ENCODE data around the gene ARHGAP6. TPM values are rescaled to one million over a fixed set of nuclear protein-coding genes. Genes with fewer than 3 reads are reported as not detected.
A peak's percentile ranks its signal among the peaks of the same experiment; 100 is the strongest.
"Not testable (repeated sequence)": the region's sequence is repeated elsewhere in the genome, so short reads cannot be mapped to it uniquely, and the experiment has no call there.

Gene ARHGAP6
- total and polyA plus RNA-seq, 7 donors: 1.8 to 20.6 (median 6.4) TPM

DNA sequence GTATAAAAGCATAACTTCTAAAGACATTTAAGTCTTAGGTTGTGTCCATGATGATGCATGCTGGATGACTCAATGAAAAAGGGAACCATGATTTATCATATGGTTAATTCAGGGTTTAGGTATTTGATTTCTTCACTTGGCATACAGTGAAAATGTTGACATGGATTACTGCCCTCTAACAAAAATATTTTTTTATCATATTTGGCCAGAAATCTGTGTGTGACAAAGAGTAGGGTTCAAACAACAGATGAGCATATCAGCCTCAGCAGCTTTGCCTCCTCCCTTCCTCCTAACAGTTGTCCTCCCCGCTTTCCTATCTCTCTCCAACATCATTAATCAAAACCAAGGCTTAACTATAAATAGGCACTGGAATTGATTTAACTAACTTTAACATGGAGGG lies 46.3 kb downstream of the ARHGAP6 start:
- WGBS, 3 donors: 19 to 36% (median 30%) methylated on average over 1 of the region's 1 CpG
- Histone ChIP-seq H3K36me3 (ENCODE audit: insufficient read depth in 1 of 2, low read depth in 1 of 2) (no peaks in the 10 kb centered on the region), H3K27me3 (ENCODE audit: insufficient read depth in 3 of 3, low read length in 2 of 3) (no peaks in the 10 kb centered on the region), H3K4me1 (no peaks in the 10 kb centered on the region), H3K27ac (no peak overlapping the region), H3K4me3 (no peak overlapping the region), H3K9me3 (no peaks in the 10 kb centered on the region)
- TF ChIP-seq, protein P1, sequence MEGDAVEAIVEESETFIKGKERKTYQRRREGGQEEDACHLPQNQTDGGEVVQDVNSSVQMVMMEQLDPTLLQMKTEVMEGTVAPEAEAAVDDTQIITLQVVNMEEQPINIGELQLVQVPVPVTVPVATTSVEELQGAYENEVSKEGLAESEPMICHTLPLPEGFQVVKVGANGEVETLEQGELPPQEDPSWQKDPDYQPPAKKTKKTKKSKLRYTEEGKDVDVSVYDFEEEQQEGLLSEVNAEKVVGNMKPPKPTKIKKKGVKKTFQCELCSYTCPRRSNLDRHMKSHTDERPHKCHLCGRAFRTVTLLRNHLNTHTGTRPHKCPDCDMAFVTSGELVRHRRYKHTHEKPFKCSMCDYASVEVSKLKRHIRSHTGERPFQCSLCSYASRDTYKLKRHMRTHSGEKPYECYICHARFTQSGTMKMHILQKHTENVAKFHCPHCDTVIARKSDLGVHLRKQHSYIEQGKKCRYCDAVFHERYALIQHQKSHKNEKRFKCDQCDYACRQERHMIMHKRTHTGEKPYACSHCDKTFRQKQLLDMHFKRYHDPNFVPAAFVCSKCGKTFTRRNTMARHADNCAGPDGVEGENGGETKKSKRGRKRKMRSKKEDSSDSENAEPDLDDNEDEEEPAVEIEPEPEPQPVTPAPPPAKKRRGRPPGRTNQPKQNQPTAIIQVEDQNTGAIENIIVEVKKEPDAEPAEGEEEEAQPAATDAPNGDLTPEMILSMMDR (IDR thresholded peaks at IDR 0.05): no peak
- intact Hi-C loops (cut with DNase I): no loop called here
- ATAC-seq: peak in 1 of 4 donors; percentile 49
- DNase-seq: no peak

DNA sequence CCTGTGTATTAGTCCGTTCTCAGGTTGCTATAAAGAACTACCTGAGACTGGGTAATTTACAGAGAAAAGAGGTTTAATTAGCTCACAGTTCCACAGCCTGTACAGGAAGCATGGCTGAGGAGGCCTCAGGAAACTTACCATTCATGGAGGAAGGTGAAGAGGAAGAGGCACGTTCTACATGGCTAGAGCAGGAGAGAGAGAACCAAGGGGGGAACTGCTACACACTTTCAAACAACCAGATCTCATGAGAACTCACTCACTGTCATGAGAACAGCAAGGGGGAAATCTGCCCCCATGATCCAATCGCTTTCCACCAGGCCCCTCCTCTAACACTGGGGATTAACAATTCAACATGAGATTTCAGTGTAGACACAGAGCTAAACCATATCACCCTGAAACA lies 51.5 kb downstream of the ARHGAP6 start:
- H3K9me3 ChIP-seq; H3K27me3 ChIP-seq (ENCODE audit: insufficient read depth in 3 of 3, low read length in 2 of 3); DNase-seq; intact Hi-C loops (cut with DNase I); H3K4me1 ChIP-seq; H3K27ac ChIP-seq; ATAC-seq; H3K36me3 ChIP-seq (ENCODE audit: insufficient read depth in 1 of 2, low read depth in 1 of 2); H3K4me3 ChIP-seq: not testable (repeated sequence)
- WGBS, 3 donors: 70 to 89% (median 82%) methylated on average over 3 of the region's 3 CpGs

- TF ChIP-seq, protein P1 (IDR thresholded peaks at IDR 0.05): no peak
- Histone ChIP-seq H3K4me3 (no peak overlapping the region), H3K9me3 (no peaks in the 10 kb centered on the region), H3K36me3 (ENCODE audit: insufficient read depth in 1 of 2, low read depth in 1 of 2) (no peaks in the 10 kb centered on the region), H3K4me1 (no peaks in the 10 kb centered on the region), H3K27me3 (ENCODE audit: insufficient read depth in 3 of 3, low read length in 2 of 3) (no peaks in the 10 kb centered on the region), H3K27ac (no peak overlapping the region)
- 26 to 78% (median 56%) methylated on average over 1 of the region's 1 CpG for WGBS, 3 donors
- ATAC-seq (no peak), DNase-seq (no peak)
- intact Hi-C loops (cut with DNase I): no loop called here
Measured at GRCh38 chrX:11611965-11612364, 53.8 kb downstream of the ARHGAP6 start.

- intact Hi-C loops (cut with DNase I): no loop called here
- H3K4me1 ChIP-seq: no peaks in the 10 kb centered on the region
- 45 to 75% (median 64%) methylated on average over 1 of the region's 1 CpG for WGBS, 3 donors
- no peaks in the 10 kb centered on the region for H3K9me3 ChIP-seq
- no peak for ATAC-seq
- no peak overlapping the region for H3K4me3 ChIP-seq
- DNase-seq: no peak
- no peaks in the 10 kb centered on the region for H3K27me3 ChIP-seq (ENCODE audit: insufficient read depth in 3 of 3, low read length in 2 of 3)
- H3K36me3 ChIP-seq (ENCODE audit: insufficient read depth in 1 of 2, low read depth in 1 of 2): no peaks in the 10 kb centered on the region
- H3K27ac ChIP-seq: no peak overlapping the region
- TF ChIP-seq, protein P1 (IDR thresholded peaks at IDR 0.05): no peak
Measured at GRCh38 chrX:11611161-11611560, 54.6 kb downstream of the ARHGAP6 start.

GRCh38 chrX:11609109-11609508 lies 56.6 kb downstream of the ARHGAP6 start:
- Histone ChIP-seq H3K36me3 (ENCODE audit: insufficient read depth in 1 of 2, low read depth in 1 of 2) (no peaks in the 10 kb centered on the region), H3K4me3 (no peak overlapping the region), H3K27ac (no peak overlapping the region), H3K4me1 (no peaks in the 10 kb centered on the region), H3K27me3 (ENCODE audit: insufficient read depth in 3 of 3, low read length in 2 of 3) (no peaks in the 10 kb centered on the region), H3K9me3 (no peaks in the 10 kb centered on the region)
- 71 to 95% (median 93%) methylated on average over 2 of the region's 2 CpGs for WGBS, 3 donors
- DNase-seq: no peak
- ATAC-seq: no peak
- TF ChIP-seq, protein P1 (IDR thresholded peaks at IDR 0.05): no peak
- intact Hi-C loops (cut with DNase I): no loop called here
